ENCODE results near the gene CDH23. TPM values are rescaled to one million over a fixed set of nuclear protein-coding genes. Genes with fewer than 3 reads are reported as not detected.

Gene CDH23
- total RNA-seq, 1 experiment from 2014 or later, result 0.34 TPM

DNA sequence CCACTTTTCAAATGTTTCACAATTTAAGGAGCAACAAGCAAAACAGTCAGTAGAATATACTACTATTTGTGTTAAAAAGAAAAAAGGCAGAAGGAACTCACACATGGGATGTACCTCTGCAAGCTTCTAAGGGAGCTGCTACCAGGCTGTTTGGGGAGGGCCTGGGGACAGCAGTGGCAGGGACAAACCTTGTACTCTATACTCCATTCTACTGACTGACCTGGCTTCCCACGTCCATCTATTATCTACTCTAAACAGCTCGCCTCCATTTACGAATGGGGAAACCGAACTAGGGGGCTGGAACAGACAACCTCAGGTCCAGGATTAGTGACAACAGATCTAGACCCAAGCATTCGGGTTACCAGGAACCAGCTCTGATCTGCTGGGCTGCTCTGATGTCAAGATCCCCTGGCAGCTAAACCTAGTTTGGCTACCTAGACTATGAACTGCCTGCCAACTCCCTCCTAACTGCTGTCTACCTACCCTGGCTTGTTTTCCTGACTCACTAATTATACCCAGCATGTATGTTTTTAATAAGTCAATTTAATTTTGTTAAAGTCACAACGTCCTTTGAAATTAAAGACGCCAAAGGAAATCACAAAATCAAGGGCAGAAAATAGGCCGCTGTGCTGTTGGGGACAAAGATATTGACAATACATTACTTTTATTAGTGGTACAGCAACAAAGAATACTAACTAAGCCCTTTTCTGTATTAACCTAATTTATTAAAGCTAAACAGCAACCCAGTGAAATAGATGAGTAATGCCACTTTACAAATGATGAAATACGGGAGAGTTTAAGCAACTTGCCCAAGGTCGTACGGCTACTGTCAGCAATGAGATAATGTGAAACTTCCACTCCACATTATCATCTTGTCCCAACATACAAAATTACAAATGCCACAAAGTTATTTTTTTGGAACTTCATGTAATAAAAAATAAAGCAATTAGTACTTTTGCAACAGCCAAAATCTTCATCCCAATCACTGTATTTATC, 449.0 kb downstream of the CDH23 start:
- TF ChIP-seq, protein P1, sequence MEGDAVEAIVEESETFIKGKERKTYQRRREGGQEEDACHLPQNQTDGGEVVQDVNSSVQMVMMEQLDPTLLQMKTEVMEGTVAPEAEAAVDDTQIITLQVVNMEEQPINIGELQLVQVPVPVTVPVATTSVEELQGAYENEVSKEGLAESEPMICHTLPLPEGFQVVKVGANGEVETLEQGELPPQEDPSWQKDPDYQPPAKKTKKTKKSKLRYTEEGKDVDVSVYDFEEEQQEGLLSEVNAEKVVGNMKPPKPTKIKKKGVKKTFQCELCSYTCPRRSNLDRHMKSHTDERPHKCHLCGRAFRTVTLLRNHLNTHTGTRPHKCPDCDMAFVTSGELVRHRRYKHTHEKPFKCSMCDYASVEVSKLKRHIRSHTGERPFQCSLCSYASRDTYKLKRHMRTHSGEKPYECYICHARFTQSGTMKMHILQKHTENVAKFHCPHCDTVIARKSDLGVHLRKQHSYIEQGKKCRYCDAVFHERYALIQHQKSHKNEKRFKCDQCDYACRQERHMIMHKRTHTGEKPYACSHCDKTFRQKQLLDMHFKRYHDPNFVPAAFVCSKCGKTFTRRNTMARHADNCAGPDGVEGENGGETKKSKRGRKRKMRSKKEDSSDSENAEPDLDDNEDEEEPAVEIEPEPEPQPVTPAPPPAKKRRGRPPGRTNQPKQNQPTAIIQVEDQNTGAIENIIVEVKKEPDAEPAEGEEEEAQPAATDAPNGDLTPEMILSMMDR (IDR thresholded peaks at IDR 0.05; ENCODE audit: insufficient read depth in 1 of 2, low read depth in 1 of 2, low read length in 1 of 2, severe bottlenecking in 1 of 2, unreplicated experiment in 1 of 2), result no peak
- no peaks in the 10 kb centered on the region for H3K9me3 ChIP-seq
- peaks cover 3% of the 10 kb centered on the region; the same call in 1 of the 2 replicates for H3K36me3 ChIP-seq (ENCODE audit: control insufficient read depth, insufficient read depth, low read length)
- H3K27me3 Mint-ChIP-seq (ENCODE audit: insufficient read depth, unreplicated experiment), result no peaks in the 10 kb centered on the region
- no peak for DNase-seq
- no peaks in the 10 kb centered on the region for H3K9me3 Mint-ChIP-seq (ENCODE audit: unreplicated experiment)
- CTCF ChIA-PET, result interaction anchor here (0.7 to 1.6 kb wide), 2 partner anchors 9 to 1418 kb away, joined by 5 to 6 read pairs; no protein-coding TSS in a partner anchor
- no peak overlapping the region for H3K27ac Mint-ChIP-seq (ENCODE audit: unreplicated experiment)
- H3K36me3 Mint-ChIP-seq (ENCODE audit: insufficient read depth, unreplicated experiment), result peaks cover 22% of the 10 kb centered on the region
- H3K4me3 Mint-ChIP-seq (ENCODE audit: unreplicated experiment), result no peak overlapping the region
- peaks cover 47% of the 10 kb centered on the region for H3K4me1 Mint-ChIP-seq (ENCODE audit: low read depth, unreplicated experiment)
- intact Hi-C loops (cut with micrococcal nuclease; ENCODE audit: unreplicated experiment), result no loop called here
- no peak overlapping the region for H3K4me3 ChIP-seq (ENCODE audit: low read depth, low read length)
- BruUV-seq (replicated peaks), result no TSS peak
- H3K27me3 ChIP-seq (replicated peaks; ENCODE audit: control insufficient read depth, insufficient read depth, low read length), result no peaks in the 10 kb centered on the region
- H3K4me1 ChIP-seq, result peaks cover 64% of the 10 kb centered on the region
- POLR2A ChIA-PET, result interaction anchor here (0.6 kb wide), 1 partner anchor 18 kb away, joined by 5 read pairs; no protein-coding TSS in a partner anchor

DNA sequence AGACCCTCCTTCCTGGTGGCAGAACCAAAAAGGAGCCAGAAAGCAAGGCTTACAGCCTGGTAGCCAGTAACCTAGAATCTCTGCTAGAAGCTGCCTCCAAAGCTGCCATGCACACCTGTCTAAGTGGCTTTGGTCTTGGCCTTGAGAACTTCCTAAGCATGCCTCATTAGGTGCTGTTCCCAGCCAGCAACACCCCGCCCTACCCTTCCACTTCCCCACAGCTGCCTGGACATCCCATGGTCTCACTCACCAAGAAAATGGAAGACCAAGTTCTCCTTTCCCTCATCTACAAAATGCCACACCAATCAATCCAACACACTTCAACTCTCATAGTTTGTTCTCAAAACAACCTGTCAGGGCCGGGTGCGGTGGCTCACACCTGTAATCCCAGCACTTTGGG, 450.1 kb downstream of the CDH23 start:
- TF ChIP-seq, protein P1 (IDR thresholded peaks at IDR 0.05; ENCODE audit: insufficient read depth in 1 of 2, low read depth in 1 of 2, low read length in 1 of 2, severe bottlenecking in 1 of 2, unreplicated experiment in 1 of 2), result no peak
- H3K27me3 Mint-ChIP-seq (ENCODE audit: insufficient read depth, unreplicated experiment), result no peaks in the 10 kb centered on the region
- no peak for DNase-seq
- intact Hi-C loops (cut with micrococcal nuclease; ENCODE audit: unreplicated experiment), result no loop called here
- no peaks in the 10 kb centered on the region for H3K9me3 Mint-ChIP-seq (ENCODE audit: unreplicated experiment)
- POLR2A ChIA-PET, result no interaction called here
- H3K9me3 ChIP-seq, result no peaks in the 10 kb centered on the region
- no TSS peak for BruUV-seq (replicated peaks)
- peaks cover 31% of the 10 kb centered on the region for H3K36me3 Mint-ChIP-seq (ENCODE audit: insufficient read depth, unreplicated experiment)
- H3K4me3 Mint-ChIP-seq (ENCODE audit: unreplicated experiment), result no peak overlapping the region
- H3K4me1 ChIP-seq, result peaks cover 53% of the 10 kb centered on the region
- peaks cover 3% of the 10 kb centered on the region; the same call in 1 of the 2 replicates for H3K36me3 ChIP-seq (ENCODE audit: control insufficient read depth, insufficient read depth, low read length)
- H3K27ac Mint-ChIP-seq (ENCODE audit: unreplicated experiment), result no peak overlapping the region
- H3K27me3 ChIP-seq (replicated peaks; ENCODE audit: control insufficient read depth, insufficient read depth, low read length), result no peaks in the 10 kb centered on the region
- CTCF ChIA-PET, result interaction anchor here (0.7 kb wide), 1 partner anchor 22 kb away, joined by 3 read pairs; no protein-coding TSS in a partner anchor
- H3K4me1 Mint-ChIP-seq (ENCODE audit: low read depth, unreplicated experiment), result peaks cover 49% of the 10 kb centered on the region
- H3K4me3 ChIP-seq (ENCODE audit: low read depth, low read length), result no peak overlapping the region

DNA sequence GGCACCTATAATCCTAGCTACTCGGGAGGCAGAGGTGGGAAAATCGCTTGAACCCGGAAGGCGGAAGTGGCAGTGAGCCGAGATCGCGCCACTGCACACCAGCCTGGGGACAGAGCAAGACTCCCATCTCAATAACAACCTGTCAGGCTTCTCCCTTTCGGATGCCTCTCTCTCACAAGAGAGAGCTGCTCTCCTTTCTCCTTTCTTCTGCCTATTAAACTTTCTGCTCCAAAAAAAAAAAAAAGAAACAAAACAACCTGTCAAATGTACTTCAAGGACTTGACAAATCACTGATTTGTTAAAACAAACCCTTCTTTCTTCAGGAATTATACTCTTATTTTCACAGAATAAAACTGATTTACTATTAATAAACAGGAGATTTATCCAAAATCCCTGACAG, 450.7 kb downstream of the CDH23 start:
- no peak for DNase-seq
- no peak overlapping the region for H3K4me3 Mint-ChIP-seq (ENCODE audit: unreplicated experiment)
- Histone ChIP-seq H3K9me3 (no peaks in the 10 kb centered on the region), H3K27me3 (replicated peaks; ENCODE audit: control insufficient read depth, insufficient read depth, low read length) (no peaks in the 10 kb centered on the region), H3K4me1 (peaks cover 48% of the 10 kb centered on the region), H3K36me3 (ENCODE audit: control insufficient read depth, insufficient read depth, low read length) (peaks cover 3% of the 10 kb centered on the region; the same call in 1 of the 2 replicates), H3K4me3 (ENCODE audit: low read depth, low read length) (no peak overlapping the region)
- BruUV-seq (replicated peaks), result no TSS peak
- H3K27ac Mint-ChIP-seq (ENCODE audit: unreplicated experiment), result no peak overlapping the region
- CTCF ChIA-PET, result no interaction called here
- H3K27me3 Mint-ChIP-seq (ENCODE audit: insufficient read depth, unreplicated experiment), result no peaks in the 10 kb centered on the region
- intact Hi-C loops (cut with micrococcal nuclease; ENCODE audit: unreplicated experiment), result no loop called here
- POLR2A ChIA-PET, result no interaction called here
- TF ChIP-seq, protein P1 (IDR thresholded peaks at IDR 0.05; ENCODE audit: insufficient read depth in 1 of 2, low read depth in 1 of 2, low read length in 1 of 2, severe bottlenecking in 1 of 2, unreplicated experiment in 1 of 2), result no peak
- H3K36me3 Mint-ChIP-seq (ENCODE audit: insufficient read depth, unreplicated experiment), result peaks cover 31% of the 10 kb centered on the region
- H3K4me1 Mint-ChIP-seq (ENCODE audit: low read depth, unreplicated experiment), result peaks cover 47% of the 10 kb centered on the region
- no peaks in the 10 kb centered on the region for H3K9me3 Mint-ChIP-seq (ENCODE audit: unreplicated experiment)

Data from Caco-2 (cell line).